ENCODE data around the gene RTP4. TPM values are rescaled to one million over a fixed set of nuclear protein-coding genes. Genes with fewer than 3 reads are reported as not detected.

Gene RTP4
- total RNA-seq, 1 experiment from 2014 or later = not detected

Other genes starting within 250 kb of the RTP4 start
- 51.1 and 58.4 TPM in 2 replicates for gene RPL39L, start 228.9 kb upstream of the RTP4 start, total RNA-seq (2014; rRNA removed; shearing (Covaris generic))
- not detected in 2 replicates for gene RTP1, start 170.9 kb upstream of the RTP4 start, total RNA-seq (2014; rRNA removed; shearing (Covaris generic))
- not detected in 2 replicates for gene MASP1, start 76.6 kb upstream of the RTP4 start, total RNA-seq (2014; rRNA removed; shearing (Covaris generic))

Measured in G401 (cell line).